ENCODE measurements around the gene BABAM2. TPM values are rescaled to one million over a fixed set of nuclear protein-coding genes. Genes with fewer than 3 reads are reported as not detected.

Gene BABAM2
- polyA plus RNA-seq, 4 donors = 30.1 to 59.3 (median 55.6) TPM

DNA sequence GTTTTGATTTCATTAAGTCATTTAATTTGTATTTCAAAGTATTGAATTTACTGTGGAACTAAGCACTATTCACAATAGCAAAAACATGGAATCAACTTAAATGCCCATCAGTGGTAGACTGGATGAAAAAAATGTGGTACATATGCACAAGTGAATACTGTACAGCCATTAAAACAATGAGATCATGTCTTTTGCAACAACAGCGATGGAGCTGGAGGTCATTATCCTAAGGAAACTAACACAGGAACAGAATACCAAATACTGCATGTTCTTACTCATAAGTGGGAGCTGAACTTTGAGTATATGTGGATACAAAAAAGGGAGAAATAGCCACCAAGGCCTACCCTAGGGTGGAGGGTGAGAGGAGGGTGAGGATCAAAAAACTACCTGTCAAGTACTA, 164.4 kb downstream of the BABAM2 start:
- DNase-seq (ENCODE audit: low read depth in 4 of 4, low spot score in 3 of 4) = no peak

DNA sequence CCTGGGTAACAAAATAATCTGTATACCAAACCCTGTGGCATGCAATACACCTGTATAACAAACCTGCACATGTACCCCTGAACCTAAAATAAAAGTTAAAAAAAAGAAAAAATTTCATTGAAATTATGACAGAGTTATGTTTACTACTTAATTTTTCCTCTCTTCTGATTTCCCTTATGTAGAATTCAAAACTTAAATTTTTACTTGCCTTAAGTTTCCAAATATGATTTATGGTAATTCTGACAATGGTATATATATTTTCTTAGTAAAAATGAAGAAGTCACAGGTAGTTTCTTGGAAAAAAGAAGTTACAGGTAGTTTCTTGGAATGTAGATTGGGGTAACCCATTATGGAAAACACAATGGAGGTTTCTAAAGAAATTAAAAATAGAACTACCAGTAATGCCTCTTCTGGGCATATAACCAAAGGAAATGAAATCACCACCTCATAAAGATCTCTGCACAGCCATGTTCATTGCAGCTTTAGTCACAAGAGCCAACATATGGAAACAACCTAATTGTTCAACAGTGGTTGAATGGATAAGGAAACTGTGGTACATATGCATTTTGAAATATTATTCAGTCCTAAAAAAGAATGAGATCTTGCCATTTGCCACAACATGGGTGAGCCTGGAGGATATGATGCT, 164.9 kb downstream of the BABAM2 start:
- no peak for DNase-seq (ENCODE audit: low read depth in 4 of 4, low spot score in 3 of 4)

DNA sequence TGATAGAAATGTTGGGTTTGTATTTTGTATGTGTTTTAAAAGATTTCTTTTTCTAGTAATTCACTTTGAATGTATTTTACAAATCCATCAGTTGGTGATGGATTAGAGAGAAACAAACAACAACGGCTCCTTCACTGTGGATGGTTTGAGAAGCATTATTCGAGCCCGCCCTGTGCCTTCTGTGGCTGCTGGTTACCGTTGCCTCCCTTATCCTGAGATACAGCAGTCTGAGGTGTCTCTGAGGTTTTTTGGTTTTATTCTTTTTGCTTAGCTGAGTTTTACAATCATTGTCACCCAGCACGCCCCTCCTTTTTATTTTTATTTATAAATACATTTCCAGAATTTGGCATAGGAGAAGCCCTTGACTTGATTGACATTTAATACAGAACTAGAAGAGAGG, 168.3 kb downstream of the BABAM2 start:
- no peak for DNase-seq (ENCODE audit: low read depth in 4 of 4, low spot score in 3 of 4)

DNA sequence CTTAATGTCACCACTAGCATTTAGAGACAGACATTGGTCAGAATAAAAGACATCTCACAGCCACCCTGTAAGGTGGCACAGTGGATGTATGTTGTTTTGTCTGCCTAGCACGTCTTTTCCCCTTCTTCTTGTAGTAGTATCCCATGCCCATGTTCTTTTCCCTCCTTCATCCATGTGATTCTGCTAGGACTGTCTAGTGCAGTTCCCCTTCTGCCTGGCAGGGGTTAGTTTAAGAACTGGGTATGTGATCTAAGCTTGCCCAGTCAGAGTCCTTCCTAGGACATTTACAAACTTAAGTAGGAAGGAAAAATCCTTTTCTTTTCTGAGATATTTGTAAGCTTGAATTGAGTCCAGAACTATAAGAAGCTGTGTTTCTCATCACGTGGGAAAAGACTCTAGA, 172.3 kb downstream of the BABAM2 start:
- DNase-seq (ENCODE audit: low read depth in 4 of 4, low spot score in 3 of 4) = no peak

DNA sequence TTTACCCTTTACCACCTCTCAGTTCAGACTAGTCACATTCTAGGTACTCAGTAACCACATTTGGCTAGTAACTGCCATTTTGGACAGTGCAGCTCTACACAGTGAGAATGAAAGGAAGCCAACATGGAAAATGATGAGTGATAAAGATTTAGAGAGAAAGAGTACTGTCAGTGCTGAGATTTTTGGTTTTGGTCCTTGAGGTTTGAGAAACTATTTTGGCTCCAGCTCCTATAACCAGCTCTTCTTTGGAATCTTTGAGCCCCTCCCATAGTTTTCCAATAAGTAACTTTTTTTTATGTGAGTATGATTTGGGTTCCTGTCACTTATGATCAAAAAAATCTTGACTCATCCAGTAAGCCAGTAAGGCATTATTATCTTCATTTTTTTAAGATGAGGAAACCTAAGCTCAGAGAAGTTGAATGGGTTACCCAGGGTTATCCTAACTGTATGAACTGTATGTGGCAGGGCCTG, 173.0 kb downstream of the BABAM2 start:
- DNase-seq (ENCODE audit: low read depth in 4 of 4, low spot score in 3 of 4) = no peak

DNA sequence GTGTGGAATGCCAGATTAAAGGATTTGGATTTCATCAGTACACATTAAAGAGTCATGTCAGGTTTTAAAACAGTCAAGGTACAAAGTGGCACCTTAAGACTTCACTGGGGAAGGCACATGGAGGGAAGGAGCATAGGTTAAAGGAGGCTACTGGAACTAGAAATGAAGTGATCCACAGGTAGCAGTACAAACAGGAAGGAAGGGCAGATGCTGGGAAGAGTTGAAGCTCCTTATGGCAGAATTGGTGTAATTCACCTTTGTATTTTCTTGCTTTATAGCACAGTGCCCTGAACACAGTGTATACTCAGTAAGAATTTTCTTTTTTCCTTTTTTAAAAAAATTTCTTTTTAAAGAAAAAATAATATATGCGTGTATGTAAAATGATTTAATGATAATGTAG, 177.1 kb downstream of the BABAM2 start:
- DNase-seq (ENCODE audit: low read depth in 4 of 4, low spot score in 3 of 4) = no peak

DNA sequence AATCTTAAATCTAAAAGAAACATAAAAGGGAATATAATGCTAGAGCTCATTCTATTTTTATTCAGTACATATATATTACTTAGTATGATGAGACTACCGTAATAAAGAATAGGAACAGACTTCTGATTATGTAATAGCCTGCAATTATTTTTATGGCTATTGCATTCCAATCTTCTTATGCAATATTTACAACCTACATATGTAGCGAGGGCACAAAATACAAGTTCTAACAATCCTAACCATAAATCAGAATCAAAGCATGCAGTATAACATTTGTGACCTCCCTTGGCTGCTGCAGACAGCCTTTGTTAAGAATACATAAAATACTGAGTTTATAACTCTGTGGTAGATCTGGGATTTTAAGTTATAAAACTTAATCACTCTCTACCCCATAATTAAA, 177.6 kb downstream of the BABAM2 start:
- DNase-seq (ENCODE audit: low read depth in 4 of 4, low spot score in 3 of 4) = peak in 2 of 4 donors; percentile 29 to 31

DNA sequence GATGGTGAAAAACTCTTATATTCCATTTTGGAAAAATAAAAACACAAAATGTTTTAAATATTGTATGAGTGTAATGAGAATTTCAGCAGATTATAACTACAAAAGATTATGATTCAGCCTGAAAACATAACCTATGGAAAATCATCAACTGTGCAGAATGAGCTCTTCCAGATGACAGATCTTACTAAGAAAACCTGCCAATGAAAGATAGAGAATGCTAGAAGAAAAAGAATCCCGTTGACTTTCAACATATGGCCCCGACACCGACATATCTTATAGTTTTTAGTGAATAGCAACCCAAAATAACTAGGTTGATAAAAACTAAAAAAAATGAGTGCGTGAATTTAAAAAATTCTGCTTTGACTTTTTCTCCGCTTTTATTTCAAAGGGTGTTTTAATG, 178.0 kb downstream of the BABAM2 start:
- DNase-seq (ENCODE audit: low read depth in 4 of 4, low spot score in 3 of 4) = no peak

DNA sequence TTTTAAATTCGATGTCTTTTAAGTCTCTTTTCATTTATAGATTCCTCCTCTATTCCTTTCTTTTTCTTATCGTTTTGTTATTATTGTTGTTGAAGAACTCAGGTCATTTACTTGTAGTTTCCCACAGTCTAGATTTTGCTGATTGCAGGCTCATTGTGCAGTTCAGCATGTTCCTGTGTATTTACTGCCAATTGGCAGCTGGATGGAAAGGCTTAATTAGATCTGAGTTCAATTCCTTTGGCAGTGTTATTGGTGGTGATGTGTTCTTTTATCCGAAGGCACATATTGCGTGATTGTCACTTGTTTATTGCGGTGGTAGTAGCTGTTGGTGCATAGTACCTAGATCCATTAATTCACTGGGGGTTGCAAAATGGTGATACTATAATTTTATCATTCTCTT, 180.7 kb downstream of the BABAM2 start:
- no peak for DNase-seq (ENCODE audit: low read depth in 4 of 4, low spot score in 3 of 4)

DNA sequence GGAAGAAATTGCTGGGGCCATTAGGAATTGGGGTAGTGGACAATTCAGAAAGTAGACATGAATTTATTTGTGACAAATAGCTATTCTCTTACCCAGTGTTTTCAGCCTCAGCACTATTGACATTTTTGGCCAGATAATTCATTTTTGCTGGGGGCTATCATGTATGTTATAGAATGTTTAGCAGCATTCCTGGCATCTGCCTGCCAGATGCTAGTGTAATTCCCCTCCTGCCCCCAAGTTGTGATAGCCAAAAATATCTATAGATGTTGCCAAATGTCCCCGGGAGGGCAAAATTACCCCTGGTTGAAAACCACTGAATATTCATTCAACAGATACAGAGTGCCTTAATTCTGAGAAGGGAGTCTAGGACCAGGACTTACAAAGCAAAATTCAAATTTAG, 183.6 kb downstream of the BABAM2 start:
- DNase-seq (ENCODE audit: low read depth in 4 of 4, low spot score in 3 of 4) = no peak

DNA sequence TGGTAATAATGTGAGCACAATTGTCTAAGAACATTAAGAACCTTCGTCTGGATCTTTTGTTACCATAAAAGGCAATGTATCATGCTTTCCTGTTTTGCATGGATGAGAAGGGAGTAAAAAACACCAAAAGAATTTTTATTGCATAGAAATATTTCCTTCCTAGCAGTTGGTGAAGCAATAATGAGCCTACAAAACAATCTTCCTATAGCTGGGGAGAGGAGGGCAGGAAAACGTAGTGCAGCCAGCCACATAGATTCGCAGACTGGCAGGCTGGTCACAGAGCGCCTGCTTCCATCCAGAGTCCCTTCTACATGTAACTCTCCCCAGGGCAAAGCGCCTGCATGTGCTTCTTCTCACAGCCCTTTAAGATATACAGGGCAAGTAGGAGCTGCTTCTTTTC, 190.4 kb downstream of the BABAM2 start:
- peak in 2 of 4 donors; percentile 6 to 20 for DNase-seq (ENCODE audit: low read depth in 4 of 4, low spot score in 3 of 4)

DNA sequence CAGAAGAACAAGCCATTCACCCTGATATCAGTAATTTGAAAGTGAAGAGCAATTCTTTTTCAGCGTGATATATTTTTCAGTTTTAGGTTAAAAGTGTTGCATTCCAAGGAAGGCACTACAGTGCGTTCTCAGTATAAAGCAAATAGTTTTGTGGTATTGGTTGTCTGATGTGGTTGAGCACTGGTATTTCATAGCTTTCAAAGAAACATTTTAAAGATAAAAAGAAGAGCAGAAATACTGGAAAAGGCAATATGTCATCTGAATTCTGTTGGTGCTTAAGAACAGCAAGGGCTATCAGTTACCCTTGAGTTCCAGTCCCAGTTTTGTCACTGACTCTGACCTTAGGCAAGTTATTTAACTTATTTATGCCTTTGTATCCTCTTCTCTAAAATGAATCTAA, 191.6 kb downstream of the BABAM2 start:
- DNase-seq (ENCODE audit: low read depth in 4 of 4, low spot score in 3 of 4) = no peak

DNA sequence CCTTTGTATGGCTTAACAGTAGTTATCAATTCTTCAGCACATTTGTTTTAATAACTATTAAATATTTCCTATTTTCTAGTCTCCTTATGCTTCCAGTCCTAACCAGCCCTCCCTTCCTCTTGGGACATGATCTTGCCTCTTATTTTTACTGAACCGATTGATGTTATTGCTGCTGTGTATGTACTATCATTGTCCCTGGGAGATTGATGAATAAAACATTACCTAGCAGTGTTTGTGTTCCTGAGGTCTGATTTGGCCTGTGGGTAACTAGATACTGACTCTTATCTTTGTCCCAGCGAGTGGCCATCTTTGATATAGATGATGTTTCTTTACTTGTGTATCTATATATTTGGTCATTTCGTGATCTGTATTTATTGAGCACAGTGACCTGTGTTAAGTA, 192.9 kb downstream of the BABAM2 start:
- DNase-seq (ENCODE audit: low read depth in 4 of 4, low spot score in 3 of 4) = no peak

DNA sequence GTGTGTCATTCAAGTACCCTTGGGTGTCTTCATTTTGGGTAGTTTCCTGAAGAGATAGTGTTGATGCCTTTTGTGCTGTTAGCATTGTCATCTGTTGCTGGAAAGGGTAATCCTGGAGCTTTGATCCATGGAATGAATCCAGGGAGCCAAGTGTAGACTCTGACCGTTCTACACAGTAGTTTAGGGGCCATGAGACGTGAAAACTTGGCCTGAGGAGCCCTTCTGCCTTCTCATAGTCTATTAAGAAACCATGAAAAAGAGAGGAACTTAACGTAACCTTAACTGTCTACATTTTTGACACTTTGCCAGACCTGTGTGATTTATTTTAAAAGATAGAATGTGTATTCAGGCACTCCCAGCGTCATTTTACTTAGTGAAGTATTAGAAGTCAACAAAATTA, 194.0 kb downstream of the BABAM2 start:
- no peak for DNase-seq (ENCODE audit: low read depth in 4 of 4, low spot score in 3 of 4)

DNA sequence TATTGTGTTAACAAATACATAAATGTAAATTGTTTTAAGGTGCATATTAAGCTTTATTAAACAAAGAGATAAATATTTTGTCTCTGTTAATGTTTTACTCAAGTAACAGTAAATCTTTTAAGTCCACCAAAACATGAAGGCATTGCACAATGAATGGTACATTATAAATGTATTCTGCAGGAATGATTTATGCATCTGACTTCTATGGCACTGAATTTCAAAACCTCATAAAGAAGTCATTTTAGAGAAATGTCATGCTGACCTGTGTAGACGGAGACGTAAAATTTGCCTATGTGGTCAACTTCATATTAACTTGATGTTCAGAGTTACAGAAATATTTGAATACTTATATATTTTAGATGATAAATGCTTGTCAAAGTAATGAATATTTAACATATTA, 194.7 kb downstream of the BABAM2 start:
- DNase-seq (ENCODE audit: low read depth in 4 of 4, low spot score in 3 of 4) = no peak

DNA sequence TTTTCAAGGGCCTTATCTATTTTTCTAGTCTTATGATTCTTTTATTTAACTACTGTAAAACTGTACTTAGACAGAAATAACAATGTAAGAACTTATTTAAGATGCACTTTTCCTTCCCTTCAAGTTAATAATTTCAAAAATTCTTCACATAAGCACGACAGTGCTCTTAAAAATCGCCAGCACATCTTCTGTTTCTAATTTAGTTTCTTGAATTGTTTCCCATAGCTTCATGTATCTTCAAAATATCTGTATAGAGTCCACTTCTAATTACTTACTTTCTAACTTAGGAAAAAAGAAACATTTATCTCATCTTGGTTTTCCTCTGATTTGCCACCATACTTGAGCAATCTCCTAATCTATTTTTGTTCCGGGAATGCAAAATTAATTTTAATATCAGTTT, 196.1 kb downstream of the BABAM2 start:
- no peak for DNase-seq (ENCODE audit: low read depth in 4 of 4, low spot score in 3 of 4)

DNA sequence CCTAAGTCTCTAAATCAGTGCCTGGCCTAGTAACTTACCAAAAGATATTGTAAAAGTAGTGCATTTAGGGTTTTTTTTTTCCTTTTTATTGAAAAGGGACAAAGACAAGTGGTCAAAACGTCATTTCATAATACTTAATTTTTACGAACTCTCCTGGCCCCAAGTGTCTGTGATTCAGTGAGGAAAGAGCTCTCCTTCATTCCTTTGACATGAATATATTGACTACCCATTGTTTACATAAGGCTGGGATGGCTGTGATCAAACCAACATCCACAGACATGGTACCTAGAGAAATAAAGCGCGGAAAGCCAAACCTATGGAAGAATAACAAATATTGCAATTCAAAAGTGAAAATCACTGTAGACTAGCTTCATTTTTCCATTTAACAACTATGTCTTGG, 198.4 kb downstream of the BABAM2 start:
- no peak for DNase-seq (ENCODE audit: low read depth in 4 of 4, low spot score in 3 of 4)

DNA sequence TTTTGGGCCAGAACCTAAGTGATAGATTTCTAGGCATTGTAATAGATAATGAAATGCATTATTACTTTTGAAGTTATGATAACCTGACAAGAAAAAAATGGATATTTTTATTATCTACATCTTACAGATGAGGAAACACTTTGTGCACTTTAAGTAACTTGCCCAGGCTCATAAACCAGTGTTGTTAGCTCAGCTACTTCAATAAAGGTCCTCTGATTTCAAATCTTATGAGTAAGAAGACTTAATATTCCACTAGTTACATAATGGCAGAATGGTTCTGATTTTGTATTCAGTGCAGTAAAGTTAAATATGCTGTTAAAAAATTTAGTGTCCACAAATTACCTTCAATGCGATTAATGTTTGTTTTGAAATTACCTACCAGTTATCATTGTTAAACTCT, 199.0 kb downstream of the BABAM2 start:
- DNase-seq (ENCODE audit: low read depth in 4 of 4, low spot score in 3 of 4) = no peak

DNA sequence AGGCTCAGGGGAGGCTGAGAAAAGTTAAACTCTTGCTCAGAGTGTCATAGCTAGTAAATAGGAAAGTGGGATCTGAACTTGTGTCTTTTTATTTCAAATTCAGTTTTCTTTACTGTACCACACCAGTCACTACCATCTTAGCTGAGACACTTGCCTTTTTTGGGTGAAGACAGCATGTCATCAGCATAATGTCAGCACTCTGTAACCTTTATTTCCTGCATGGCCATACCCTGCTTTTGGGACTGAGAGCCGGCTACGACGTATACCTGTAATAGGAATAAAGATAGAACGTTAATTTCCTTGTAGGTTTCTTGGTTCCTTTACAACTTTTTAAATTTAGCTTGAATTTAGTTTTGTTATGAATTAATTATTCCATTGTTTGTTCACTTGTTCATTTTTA, 202.8 kb downstream of the BABAM2 start:
- DNase-seq (ENCODE audit: low read depth in 4 of 4, low spot score in 3 of 4) = no peak

DNA sequence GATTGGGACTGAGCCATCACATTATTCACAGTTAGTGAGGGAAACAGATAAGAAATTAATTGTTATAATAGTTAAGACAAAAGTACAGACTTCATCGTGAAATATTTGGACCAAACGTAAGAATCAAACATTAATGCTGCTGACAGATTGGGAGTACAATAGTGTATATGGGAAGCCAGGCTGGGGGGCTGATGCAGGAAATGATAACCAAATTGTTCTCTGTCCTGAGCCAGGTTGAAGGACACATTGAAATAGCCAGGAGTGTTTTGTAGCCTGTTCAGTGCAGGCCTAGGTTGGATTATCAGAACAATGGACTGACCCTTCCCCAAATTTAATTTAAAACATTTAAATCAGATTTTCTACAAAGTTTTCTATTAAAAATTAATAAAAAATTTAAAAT, 203.2 kb downstream of the BABAM2 start:
- DNase-seq (ENCODE audit: low read depth in 4 of 4, low spot score in 3 of 4) = no peak

DNA sequence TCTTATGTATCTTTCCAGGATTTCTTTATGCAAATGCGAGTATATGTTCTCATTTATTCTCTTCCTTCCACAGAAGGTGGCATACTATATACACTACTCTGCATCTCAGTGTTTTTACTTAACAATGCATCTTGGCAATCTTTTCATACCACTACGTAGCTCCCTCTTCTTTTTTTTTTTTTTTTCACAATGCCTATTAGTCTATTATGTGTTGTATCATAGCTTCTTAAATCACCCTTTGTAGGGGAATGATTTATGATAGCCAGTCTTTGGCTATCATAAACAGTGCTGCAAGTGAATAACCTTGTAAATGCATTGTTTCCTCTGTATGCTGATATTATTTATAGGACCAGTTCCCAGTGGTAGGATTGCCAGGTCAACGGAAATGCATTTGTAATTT, 204.2 kb downstream of the BABAM2 start:
- DNase-seq (ENCODE audit: low read depth in 4 of 4, low spot score in 3 of 4) = no peak

DNA sequence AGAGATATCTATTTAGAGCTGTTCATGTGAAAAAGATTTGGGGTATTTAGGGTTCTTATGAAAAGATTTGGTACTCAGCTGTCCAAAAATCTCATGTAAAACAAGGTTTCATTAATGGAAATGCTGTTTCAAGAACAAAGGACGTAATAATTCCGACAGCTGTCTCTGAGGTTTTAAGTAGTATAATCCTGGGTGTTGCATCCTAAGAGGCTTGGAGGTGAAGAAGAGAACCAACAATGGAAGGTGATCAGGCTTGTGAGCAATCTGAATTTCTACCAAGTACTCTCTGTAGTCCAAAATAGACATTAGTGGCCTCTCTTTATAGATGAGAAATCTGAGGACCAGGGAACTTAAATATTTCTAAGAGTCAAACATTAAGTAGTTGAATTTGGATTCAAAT, 205.1 kb downstream of the BABAM2 start:
- DNase-seq (ENCODE audit: low read depth in 4 of 4, low spot score in 3 of 4) = no peak

DNA sequence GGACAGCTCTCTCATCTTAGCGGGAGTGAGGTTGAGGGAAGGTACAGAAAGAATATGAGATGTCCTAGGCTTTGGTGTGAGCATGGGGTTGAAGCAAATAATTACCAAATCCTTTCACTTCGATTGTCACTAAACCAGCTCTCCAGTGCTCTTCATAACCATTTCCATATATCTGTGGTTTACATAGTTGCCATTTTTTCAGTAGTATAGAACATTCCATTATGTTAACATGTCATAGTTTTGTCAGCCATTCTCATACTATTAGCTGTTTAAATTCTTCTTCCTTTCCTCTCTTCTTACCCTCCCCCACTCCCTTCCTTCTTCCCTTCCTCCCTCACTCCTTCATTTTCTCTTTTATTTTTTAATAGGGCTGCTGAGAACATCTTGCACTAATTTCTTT, 205.9 kb downstream of the BABAM2 start:
- DNase-seq (ENCODE audit: low read depth in 4 of 4, low spot score in 3 of 4) = no peak

Data from left renal pelvis (tissue), 4 donors.